ENCODE data around the gene VWA8.
"Not testable (repeated sequence)": the region's sequence is repeated elsewhere in the genome, so short reads cannot be mapped to it uniquely, and the experiment has no call there.

VWA8 gene

DNA sequence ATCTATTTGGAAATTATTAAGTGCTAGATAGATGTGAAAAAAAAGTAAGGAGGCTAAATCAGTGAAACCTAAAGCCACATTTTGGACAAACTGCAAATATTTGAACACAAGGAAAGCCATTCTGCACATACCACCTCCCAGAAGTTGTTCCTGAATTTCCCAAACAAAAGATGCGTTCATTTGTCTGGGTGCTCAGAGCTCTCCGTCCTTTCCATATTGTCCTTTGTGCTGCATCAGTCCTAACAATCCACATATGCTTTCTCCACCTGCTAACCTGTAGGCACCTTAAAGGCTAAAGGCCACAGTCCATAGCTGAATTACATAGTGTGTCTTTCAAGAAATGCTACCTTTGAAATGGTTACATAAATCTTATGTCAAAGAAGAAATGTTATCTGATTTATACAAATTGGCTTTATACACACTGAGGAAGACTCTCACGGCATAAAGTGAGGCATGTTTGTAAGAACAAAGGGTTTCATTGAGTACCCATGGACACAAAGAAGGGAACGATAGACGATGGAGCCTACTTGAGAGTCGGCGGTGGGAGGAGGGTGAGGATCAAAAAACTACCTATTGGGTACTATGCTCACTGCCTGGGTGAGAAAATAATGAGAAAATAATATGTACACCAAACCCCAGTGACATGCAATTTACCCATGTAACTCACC, 321.5 kb downstream of the VWA8 start:
- no peak for DNase-seq

GRCh38 chr13:41637586-41637985, 323.3 kb downstream of the VWA8 start:
- no peak for DNase-seq

GRCh38 chr13:41637032-41637431, 323.9 kb downstream of the VWA8 start:
- DNase-seq: not testable (repeated sequence)

DNA sequence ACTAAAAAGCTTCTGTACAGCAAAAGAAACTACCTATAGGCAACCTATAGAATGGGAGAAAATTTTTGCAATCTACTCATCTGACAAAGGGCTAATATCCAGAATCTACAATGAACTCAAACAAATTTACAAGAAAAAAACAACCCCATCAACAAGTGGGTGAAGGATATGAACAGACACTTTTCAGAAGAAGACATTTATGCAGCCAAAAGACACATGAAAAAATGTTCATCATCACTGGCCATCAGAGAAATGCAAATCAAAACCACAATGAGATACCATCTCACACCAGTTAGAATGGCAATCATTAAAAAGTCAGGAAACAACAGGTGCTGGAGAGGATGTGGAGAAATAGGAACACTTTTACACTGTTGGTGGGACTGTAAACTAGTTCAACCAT, 324.3 kb downstream of the VWA8 start:
- not testable (repeated sequence) for DNase-seq

DNA sequence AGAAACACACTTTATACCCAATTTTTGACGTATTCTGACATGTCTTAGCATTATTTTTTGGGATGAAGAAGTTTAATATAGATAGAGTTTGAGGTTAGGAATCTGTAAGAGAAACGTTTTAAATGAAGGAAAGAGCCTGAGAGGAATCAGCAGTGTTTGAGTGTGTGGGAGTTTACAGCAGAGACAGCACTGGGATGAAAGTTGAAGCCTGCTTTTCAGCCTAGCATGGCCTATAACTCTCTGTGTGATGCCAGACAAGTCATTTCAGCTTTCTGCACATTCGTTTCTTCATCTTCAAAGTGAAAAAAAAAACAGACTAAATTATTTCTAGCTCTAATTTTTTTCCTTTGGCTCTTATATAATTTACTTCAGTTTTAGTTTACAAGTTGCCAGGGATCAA, 326.5 kb downstream of the VWA8 start:
- DNase-seq: no peak

DNA sequence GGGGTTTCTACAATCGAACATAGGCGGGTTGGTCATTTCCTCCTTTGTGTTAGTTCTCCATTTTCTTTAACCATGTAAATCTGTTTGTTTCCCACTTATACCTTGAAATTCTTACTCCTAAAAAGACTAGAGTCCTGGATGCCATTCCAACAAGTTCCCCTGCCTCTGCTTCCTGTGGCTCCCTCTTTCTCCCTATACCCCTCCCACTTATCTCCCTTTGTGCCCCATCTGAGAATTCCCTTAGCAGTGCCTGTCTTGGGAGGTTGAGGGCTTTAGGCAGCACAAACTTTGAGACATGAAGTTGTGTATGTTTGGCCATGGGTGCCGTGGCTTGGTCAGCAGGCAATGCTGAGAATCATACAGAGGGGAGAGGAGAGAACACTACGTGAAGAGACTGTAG, 327.1 kb downstream of the VWA8 start:
- DNase-seq: no peak

DNA sequence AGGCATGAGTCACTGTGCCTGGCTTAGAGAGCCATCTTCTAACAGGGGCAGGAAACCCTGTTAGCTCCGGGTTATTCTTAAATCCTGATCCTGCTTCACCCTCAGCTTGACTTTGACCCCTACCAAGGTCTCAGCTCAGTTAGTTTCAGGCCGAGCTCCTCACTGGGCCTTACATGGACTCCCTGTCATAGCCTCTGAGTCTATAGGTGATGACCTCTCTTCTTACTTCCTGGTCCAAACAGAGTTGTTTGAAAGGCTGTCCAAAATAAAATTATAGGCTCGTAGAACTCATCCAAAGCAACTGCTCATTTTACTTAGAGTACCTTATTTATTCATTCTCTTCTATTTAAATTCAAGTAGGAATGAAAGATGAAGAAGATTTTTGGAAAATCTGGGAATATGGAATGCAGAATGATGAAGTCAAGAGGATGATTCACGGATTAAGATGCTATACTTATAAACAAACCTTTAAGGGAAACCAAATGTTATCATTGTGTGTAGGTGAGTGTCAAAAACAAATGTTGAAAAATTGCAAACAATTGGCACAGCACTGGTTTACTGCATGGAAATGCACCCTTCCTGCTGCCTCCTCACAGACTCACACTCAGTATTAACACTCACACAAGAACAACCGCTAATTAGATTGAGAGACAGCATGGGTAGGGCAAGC, 329.5 kb downstream of the VWA8 start:
- no peak for DNase-seq

GRCh38 chr13:41627425-41627824, 333.5 kb downstream of the VWA8 start:
- no peak for DNase-seq

DNA sequence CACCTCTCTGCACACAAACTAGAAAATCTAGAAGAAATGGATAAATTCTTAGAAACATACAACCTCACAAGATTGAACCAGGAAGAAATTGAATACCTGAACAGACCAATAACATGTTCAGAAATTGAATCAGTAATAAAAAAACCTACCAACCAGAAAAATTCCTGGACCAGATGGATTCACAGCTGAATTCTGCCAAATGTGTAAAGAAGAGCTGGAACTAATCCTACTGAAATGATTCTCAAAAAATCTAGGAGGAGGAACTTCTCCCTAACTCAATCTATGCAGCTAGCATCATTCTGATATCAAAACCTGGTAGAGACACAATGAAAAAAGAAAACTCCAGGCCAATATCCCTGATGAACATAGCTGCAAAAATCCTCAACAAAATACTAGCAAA, 336.9 kb downstream of the VWA8 start:
- DNase-seq: no peak

- DNase-seq: no peak
Observed at GRCh38 chr13:41622432-41623429, 338.2 kb downstream of the VWA8 start.

- DNase-seq: no peak
Observed at GRCh38 chr13:41621716-41622431, 339.0 kb downstream of the VWA8 start.

- not testable (repeated sequence) for DNase-seq
Observed at GRCh38 chr13:41617633-41618032, 343.3 kb downstream of the VWA8 start.

DNA sequence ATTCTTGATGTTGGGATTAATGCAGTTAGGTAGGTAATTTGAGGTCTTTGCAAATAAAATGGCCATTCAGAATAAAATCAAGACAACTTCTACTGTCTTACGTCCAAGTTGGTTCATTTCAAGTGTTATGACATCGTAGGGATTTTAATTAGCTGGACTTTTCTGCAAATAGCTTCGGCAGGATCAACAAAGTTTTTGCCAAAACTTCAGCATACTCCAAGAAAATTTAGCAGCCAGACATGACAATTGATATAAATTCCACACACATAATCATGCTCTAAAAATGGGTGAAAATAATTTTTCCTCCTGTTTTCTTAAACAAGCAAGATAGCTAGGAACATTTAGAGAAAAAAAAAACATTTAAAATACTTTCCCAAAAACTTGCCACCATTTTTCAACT, 344.8 kb downstream of the VWA8 start:
- no peak for DNase-seq

DNA sequence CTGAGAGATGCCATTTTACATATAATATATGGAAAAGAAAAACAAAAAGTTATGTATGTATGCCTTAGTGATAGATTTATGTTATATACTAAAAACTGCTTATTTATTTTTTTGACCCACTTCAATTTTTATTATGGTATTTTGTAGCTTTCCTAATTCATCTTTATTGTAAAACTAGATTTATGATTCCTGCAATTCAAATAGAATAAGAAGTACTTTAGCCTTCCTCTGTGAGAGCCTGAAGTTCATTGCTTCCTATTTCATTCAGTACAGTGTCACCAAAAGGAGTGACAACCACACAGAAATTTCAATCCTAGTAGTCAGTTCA, 345.4 kb downstream of the VWA8 start:
- no peak for DNase-seq

GRCh38 chr13:41614671-41615527, 346.0 kb downstream of the VWA8 start:
- no peak for DNase-seq

DNA sequence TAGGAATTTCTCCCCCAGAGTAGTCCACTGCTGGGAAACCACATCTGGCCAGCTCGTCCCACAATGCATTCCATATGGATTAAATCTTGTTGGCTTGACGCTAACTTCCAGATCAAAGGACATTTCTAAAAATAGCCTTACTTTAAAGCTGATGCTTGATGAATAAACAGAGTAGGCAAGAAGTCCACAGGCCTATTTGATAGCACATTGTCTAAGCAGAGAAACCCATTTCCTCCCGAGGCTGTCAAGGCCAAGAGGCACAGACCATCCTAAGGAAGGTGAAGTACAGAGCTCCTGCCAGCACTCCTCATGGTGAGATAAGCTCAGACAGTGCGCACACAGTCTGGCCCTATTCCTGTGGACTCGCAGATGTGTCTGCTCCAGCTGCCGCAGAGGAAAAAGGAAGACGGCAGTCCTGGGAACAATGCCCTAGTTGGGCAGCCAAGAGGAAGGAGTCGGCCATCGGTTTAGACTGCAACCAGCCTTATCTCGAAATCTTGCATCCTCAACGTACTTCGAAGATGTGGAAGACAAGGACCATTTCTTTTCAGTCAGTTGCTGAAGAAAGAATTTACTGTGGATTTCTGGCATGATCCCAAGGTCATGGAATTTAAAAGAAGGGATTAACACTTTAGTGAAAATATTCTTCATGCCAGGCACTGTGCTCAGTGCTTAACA, 346.8 kb downstream of the VWA8 start:
- DNase-seq: no peak

- DNase-seq: no peak
Observed at GRCh38 chr13:41613471-41613870, 347.4 kb downstream of the VWA8 start.

DNA sequence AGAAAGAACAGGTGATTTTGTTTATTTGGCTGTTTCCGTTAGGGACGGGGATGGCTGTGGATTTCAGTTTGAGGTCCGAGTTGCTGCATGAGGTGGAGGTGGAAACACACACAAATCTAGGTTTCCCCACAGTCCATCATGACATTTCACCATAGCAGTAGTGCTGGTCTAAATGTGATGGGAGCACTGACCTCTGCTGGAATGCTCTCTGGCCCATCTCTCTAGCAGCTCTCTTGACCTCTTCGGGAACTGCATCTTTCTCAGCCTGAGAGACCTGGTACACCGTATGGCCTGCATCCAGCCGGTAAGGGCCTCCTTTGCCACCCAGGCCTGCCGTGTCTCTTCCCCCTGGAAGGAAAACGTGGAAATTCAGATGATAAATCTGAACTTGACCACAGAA, 349.5 kb downstream of the VWA8 start:
- no peak for DNase-seq

DNA sequence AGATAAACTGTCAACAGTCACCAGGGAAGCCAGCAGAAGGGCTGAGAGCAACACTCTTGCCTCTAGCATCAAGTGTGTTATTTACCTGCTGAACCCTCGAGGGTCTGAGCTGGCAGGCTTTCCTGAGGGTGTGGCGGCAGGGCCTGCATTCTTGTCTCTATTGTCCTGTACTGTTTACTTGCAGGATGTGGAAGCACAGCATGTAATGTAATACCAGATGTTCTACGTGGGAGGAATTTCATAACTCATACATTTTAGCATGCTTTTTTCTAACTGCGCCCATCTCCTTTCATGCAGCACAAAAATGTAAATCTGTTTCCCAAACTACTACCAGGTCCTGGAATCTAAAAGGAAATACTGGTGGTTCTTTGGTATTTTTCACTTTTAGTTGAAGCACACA, 350.5 kb downstream of the VWA8 start:
- no peak for DNase-seq

DNA sequence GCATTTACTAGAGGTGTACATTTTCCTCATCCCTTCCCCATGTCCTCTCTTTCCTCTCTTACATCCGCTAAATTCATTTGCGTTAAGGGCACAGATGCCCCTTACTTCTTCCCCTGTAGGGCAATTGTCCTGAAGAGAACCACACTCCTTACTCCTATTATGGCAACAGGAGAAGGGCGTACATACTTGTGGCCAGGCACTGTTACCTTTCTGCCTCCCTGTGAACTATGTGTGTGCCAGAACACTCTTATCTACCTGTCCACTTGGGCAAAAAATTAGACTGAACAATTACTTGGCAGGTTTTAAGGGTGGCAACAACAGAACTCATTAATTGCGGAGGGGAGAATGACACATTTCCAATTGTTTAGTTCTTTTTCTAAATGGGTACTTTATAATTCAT, 351.1 kb downstream of the VWA8 start:
- no peak for DNase-seq

- no peak for DNase-seq
Observed at GRCh38 chr13:41608839-41609177, 352.1 kb downstream of the VWA8 start.
